ENCODE measurements around the gene IL1RAP. TPM values are rescaled to one million over a fixed set of nuclear protein-coding genes. Genes with fewer than 3 reads are reported as not detected.

Gene IL1RAP
- total RNA-seq, 1 donor from 2014 or later, result 15.0 TPM

DNA sequence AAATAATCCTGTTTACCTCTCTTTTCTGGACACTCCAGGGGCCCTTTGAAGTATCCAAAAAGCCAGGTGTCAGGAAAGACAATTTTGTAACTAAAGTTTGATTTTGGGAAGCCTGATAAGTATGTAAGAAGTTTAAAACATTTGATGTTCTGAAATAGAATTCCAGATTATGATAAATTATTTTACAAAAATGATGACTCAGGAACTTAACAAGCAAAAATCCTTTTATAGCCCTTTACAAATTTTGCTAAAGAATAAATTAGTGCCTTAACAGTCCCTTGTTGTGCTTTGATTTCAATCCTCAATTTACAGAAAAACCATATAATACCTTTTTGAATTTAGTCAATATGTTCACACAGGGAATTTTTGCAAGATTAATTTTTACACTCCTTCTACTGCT is 38.1 kb downstream of the IL1RAP start:
- Mint-ChIP-seq H3K9me3 (peaks cover 11% of the 10 kb centered on the region), H3K4me3 (no peak overlapping the region), H3K36me3 (peaks cover 15% of the 10 kb centered on the region), H3K27me3 (ENCODE audit: low read depth) (no peaks in the 10 kb centered on the region), H3K4me1 (peaks cover 11% of the 10 kb centered on the region), H3K27ac (no peak overlapping the region)
- TF ChIP-seq, protein P1, sequence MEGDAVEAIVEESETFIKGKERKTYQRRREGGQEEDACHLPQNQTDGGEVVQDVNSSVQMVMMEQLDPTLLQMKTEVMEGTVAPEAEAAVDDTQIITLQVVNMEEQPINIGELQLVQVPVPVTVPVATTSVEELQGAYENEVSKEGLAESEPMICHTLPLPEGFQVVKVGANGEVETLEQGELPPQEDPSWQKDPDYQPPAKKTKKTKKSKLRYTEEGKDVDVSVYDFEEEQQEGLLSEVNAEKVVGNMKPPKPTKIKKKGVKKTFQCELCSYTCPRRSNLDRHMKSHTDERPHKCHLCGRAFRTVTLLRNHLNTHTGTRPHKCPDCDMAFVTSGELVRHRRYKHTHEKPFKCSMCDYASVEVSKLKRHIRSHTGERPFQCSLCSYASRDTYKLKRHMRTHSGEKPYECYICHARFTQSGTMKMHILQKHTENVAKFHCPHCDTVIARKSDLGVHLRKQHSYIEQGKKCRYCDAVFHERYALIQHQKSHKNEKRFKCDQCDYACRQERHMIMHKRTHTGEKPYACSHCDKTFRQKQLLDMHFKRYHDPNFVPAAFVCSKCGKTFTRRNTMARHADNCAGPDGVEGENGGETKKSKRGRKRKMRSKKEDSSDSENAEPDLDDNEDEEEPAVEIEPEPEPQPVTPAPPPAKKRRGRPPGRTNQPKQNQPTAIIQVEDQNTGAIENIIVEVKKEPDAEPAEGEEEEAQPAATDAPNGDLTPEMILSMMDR (IDR thresholded peaks at IDR 0.05; ENCODE audit: unreplicated experiment), result no peak
- no peak for DNase-seq (ENCODE audit: low spot score in 2 of 2, unreplicated experiment in 2 of 2)

DNA sequence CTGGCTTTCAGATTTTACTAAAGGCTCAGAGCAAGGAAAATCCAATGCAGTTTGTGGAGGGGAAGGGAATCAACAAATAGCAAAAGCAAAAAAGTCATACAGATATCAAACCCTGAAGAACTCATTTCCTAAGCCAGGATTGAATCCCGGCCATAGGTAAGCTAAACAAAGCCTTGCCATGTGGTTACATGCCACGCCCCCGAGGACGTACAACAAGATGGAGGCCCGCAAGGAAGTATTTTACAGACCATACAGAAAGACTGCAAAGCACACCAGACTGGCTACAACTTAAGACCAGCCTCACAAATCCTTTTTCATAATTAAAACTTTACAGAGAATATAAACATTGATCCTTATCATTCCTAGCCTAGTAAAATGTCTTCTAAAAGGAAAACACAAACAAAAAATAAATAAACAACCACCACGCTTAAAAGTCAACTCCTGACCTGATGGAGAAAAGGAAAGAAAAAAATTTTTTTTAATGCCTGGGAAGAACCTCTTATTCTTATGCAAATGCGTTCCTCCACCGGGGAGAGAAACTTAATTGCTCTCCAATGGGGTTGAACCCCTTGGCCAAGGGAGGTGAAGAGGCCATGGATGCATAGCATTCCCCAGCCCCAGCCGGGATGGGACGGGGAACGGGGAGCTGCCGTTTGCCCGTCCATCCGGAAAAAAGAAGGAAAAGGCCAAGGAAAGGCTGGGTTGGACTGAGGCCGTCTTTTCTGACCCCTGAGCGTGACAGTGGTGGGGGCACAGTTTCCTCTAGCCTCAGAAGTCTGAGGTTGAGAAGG is 39.3 kb downstream of the IL1RAP start:
- Mint-ChIP-seq H3K27me3 (ENCODE audit: low read depth) (no peaks in the 10 kb centered on the region), H3K4me1 (peaks cover 11% of the 10 kb centered on the region), H3K27ac (peak overlapping the region; percentile 66), H3K4me3 (peak overlapping the region; percentile 67), H3K9me3 (peaks cover 11% of the 10 kb centered on the region), H3K36me3 (peaks cover 15% of the 10 kb centered on the region)
- no peak for DNase-seq (ENCODE audit: low spot score in 2 of 2, unreplicated experiment in 2 of 2)
- TF ChIP-seq, protein P1 (IDR thresholded peaks at IDR 0.05; ENCODE audit: unreplicated experiment), result no peak

DNA sequence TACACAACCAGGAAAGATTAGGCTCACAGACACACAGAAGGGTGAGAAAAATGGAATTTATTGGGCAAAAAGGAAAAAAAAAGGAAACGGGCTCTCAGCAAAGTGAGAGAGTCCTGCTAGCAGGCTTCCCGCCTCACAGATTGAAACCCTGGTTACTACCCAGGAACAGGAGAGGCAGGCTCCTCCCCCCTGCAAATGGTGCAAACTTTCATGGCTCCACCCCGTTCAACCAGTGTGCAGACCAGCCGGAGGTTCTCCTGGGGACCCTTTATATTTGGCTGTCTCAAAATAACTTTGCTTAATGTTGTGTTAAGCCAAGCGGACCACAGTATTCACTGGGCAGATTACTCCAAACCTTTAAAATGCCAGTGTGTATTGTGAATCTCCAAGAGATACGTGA is 40.3 kb downstream of the IL1RAP start:
- Mint-ChIP-seq H3K4me3 (peak overlapping the region; percentile 67), H3K36me3 (peaks cover 18% of the 10 kb centered on the region), H3K4me1 (peaks cover 11% of the 10 kb centered on the region), H3K27me3 (ENCODE audit: low read depth) (no peaks in the 10 kb centered on the region), H3K9me3 (peaks cover 20% of the 10 kb centered on the region), H3K27ac (peak overlapping the region; percentile 77)
- DNase-seq (ENCODE audit: low spot score in 2 of 2, unreplicated experiment in 2 of 2), result no peak
- TF ChIP-seq, protein P1 (IDR thresholded peaks at IDR 0.05; ENCODE audit: unreplicated experiment), result no peak

DNA sequence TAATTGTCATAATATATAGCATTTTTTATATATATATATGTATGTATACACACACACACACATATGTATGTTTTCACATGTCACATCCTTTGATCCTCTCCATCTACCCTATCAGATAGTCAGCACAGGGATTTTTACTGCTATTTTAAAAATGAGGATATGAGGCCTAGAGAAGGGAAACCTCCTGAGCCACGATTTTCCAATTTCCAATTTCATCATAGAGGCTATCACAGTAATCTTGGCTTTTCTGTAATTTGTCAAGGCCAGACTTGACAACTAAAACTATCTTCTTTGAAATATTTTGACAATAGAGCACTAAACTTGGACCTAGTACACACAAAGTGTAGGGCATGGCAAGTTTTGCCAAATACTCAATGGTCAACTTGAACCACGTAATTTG is 42.5 kb downstream of the IL1RAP start:
- Mint-ChIP-seq H3K27ac (no peak overlapping the region), H3K9me3 (peaks cover 19% of the 10 kb centered on the region), H3K4me3 (no peak overlapping the region), H3K36me3 (peaks cover 15% of the 10 kb centered on the region), H3K27me3 (ENCODE audit: low read depth) (no peaks in the 10 kb centered on the region), H3K4me1 (peaks cover 23% of the 10 kb centered on the region)
- TF ChIP-seq, protein P1 (IDR thresholded peaks at IDR 0.05; ENCODE audit: unreplicated experiment), result no peak
- DNase-seq (ENCODE audit: low spot score in 2 of 2, unreplicated experiment in 2 of 2), result no peak

DNA sequence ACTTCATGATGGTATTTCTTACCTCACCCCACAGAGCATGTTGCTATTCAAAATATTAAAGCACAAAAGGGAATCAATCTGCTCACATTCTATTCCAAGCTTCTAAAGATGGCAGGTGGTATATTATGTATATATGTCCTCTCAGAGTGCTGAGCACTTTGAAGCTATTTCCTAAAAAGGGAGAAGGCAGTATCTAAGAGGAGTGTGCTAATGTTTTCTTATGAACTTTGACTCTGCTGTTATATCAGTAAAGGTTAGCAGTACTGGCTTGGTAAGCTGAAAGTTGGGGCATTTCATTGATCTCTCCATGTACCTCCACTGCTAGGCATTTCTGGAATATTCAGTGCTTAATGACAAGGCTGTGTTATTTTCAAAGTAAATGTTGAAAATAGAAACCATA is 43.4 kb downstream of the IL1RAP start:
- TF ChIP-seq, protein P1 (IDR thresholded peaks at IDR 0.05; ENCODE audit: unreplicated experiment), result no peak
- Mint-ChIP-seq H3K36me3 (peaks cover 10% of the 10 kb centered on the region), H3K27ac (no peak overlapping the region), H3K4me3 (no peak overlapping the region), H3K4me1 (peaks cover 30% of the 10 kb centered on the region), H3K9me3 (peaks cover 14% of the 10 kb centered on the region), H3K27me3 (ENCODE audit: low read depth) (no peaks in the 10 kb centered on the region)
- DNase-seq (ENCODE audit: low spot score in 2 of 2, unreplicated experiment in 2 of 2), result no peak

Measured in mesothelial cell of epicardium (in vitro differentiated cells).